Stimulated activated CD8-positive, alpha-beta memory T cell treated with anti-CD3 and anti-CD28 coated beads, Interleukin-4, amount 100 ng/mL, for 4 hours (primary cell): Measurements from ENCODE around the gene TRIM66.

Experiments
- DNase-seq, 2 donors: peaks; one replicate each; pipeline ENCODE4 v3.0.0-alpha.2; 2020; ENCODE audit warnings: low read depth in 2 of 2, low spot score in 1 of 2

The TRIM66 gene

GRCh38 chr11:8567602-8568198 is 114.8 kb downstream of the TRIM66 start:
- DNase-seq: no peak

DNA sequence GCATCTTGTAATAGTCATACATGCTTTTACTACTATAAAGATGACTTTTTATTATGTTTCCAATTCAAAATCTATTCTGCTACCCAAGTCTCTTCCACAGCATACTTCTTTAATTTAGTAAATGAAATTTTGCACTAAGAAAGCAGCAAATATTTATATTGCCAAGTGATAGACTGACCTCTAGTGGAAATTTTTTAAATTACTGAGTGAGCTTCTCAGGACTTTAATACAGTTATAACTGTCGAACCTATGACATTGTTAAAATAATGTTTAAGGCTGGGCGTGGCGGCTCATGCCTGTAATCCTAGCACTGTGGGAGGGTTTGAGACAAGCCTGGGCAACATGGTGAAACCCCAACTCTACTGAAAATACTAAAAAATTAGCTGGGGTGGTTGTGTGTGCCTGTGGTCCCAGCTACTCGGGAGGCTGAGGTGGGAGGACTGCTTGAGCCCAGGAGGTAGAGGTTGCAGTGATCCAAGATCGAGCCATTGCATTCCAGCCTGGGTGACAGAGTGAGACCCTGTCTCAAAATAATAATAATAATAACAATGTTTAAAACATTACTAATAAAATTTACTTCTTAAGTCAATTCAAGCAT is 115.8 kb downstream of the TRIM66 start:
- no peak for DNase-seq

GRCh38 chr11:8564526-8564925 is 117.9 kb downstream of the TRIM66 start:
- DNase-seq: no peak
